Measurements from ENCODE around the gene TBC1D17. TPM values are rescaled to one million over a fixed set of nuclear protein-coding genes. Genes with fewer than 3 reads are reported as not detected.

The TBC1D17 gene
- total and polyA plus RNA-seq, 2 of the 13 experiments (the other 11 are each of a cell fraction or from before 2014, with no cell fraction given), result 9.7 to 16.9 TPM

DNA sequence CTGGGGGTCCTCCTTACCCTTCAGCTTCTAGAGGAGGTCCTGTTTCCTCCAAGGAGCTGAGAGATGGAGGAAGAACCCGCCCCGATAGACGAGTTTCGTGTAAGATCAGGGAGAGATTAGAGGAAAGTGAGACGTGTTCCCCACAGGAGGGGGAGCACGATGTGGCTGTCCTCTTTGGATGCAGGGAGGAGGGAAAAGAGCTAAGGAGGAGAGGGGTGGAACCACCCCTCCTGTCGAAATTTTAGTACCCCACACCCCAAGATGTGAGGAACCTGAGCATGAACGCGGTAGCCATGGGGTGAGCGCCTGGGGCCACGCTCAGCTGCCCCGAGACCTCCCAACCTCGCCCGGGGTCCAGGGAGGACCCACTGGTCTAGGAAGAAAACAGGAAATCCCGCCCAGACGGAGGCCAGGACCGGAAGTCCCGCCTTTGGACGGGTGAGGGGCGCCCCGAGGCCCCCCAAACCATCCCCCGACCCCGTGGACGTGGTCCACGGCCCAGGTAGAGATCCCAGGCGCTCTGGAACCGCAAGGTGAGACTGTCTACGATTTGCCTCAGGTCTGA lies 1.6 kb upstream of the TBC1D17 start (continued):
- TF ChIP-seq, protein P1, sequence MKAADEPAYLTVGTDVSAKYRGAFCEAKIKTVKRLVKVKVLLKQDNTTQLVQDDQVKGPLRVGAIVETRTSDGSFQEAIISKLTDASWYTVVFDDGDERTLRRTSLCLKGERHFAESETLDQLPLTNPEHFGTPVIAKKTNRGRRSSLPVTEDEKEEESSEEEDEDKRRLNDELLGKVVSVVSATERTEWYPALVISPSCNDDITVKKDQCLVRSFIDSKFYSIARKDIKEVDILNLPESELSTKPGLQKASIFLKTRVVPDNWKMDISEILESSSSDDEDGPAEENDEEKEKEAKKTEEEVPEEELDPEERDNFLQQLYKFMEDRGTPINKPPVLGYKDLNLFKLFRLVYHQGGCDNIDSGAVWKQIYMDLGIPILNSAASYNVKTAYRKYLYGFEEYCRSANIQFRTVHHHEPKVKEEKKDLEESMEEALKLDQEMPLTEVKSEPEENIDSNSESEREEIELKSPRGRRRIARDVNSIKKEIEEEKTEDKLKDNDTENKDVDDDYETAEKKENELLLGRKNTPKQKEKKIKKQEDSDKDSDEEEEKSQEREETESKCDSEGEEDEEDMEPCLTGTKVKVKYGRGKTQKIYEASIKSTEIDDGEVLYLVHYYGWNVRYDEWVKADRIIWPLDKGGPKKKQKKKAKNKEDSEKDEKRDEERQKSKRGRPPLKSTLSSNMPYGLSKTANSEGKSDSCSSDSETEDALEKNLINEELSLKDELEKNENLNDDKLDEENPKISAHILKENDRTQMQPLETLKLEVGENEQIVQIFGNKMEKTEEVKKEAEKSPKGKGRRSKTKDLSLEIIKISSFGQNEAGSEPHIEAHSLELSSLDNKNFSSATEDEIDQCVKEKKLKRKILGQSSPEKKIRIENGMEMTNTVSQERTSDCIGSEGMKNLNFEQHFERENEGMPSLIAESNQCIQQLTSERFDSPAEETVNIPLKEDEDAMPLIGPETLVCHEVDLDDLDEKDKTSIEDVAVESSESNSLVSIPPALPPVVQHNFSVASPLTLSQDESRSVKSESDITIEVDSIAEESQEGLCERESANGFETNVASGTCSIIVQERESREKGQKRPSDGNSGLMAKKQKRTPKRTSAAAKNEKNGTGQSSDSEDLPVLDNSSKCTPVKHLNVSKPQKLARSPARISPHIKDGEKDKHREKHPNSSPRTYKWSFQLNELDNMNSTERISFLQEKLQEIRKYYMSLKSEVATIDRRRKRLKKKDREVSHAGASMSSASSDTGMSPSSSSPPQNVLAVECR (CRISPR knock-in tag; IDR thresholded peaks at IDR 0.05; ENCODE audit: borderline replicate concordance), result no peak
- TF ChIP-seq ZNF563 (CRISPR knock-in tag; IDR thresholded peaks at IDR 0.05) (no peak), HES4 (CRISPR knock-in tag; IDR thresholded peaks at IDR 0.05; ENCODE audit: borderline replicate concordance) (no peak), ZBTB42 (CRISPR knock-in tag; IDR thresholded peaks at IDR 0.05) (no peak), KLF15 (CRISPR knock-in tag; IDR thresholded peaks at IDR 0.05; ENCODE audit: borderline replicate concordance) (no peak), SAFB2 (CRISPR knock-in tag; IDR thresholded peaks at IDR 0.05; ENCODE audit: borderline replicate concordance, low read depth) (no peak)
- TF ChIP-seq, protein P2, sequence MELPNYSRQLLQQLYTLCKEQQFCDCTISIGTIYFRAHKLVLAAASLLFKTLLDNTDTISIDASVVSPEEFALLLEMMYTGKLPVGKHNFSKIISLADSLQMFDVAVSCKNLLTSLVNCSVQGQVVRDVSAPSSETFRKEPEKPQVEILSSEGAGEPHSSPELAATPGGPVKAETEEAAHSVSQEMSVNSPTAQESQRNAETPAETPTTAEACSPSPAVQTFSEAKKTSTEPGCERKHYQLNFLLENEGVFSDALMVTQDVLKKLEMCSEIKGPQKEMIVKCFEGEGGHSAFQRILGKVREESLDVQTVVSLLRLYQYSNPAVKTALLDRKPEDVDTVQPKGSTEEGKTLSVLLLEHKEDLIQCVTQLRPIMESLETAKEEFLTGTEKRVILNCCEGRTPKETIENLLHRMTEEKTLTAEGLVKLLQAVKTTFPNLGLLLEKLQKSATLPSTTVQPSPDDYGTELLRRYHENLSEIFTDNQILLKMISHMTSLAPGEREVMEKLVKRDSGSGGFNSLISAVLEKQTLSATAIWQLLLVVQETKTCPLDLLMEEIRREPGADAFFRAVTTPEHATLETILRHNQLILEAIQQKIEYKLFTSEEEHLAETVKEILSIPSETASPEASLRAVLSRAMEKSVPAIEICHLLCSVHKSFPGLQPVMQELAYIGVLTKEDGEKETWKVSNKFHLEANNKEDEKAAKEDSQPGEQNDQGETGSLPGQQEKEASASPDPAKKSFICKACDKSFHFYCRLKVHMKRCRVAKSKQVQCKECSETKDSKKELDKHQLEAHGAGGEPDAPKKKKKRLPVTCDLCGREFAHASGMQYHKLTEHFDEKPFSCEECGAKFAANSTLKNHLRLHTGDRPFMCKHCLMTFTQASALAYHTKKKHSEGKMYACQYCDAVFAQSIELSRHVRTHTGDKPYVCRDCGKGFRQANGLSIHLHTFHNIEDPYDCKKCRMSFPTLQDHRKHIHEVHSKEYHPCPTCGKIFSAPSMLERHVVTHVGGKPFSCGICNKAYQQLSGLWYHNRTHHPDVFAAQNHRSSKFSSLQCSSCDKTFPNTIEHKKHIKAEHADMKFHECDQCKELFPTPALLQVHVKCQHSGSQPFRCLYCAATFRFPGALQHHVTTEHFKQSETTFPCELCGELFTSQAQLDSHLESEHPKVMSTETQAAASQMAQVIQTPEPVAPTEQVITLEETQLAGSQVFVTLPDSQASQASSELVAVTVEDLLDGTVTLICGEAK (IDR thresholded peaks at IDR 0.05), result peak; percentile 40; the same call in 1 of the 2 replicates
- TF ChIP-seq, protein P2 (CRISPR knock-in tag; IDR thresholded peaks at IDR 0.05), result no peak; the same call in 1 of the 2 replicates
